TTC549 (cell line): ENCODE results near the gene PPDPF.

Source experiments
- FAIRE-seq: peaks from 2 replicates; lab custom pipeline; 2012; peaks lifted over from hg19 to GRCh38; lab: Jason Lieb, UNC

PPDPF gene

DNA sequence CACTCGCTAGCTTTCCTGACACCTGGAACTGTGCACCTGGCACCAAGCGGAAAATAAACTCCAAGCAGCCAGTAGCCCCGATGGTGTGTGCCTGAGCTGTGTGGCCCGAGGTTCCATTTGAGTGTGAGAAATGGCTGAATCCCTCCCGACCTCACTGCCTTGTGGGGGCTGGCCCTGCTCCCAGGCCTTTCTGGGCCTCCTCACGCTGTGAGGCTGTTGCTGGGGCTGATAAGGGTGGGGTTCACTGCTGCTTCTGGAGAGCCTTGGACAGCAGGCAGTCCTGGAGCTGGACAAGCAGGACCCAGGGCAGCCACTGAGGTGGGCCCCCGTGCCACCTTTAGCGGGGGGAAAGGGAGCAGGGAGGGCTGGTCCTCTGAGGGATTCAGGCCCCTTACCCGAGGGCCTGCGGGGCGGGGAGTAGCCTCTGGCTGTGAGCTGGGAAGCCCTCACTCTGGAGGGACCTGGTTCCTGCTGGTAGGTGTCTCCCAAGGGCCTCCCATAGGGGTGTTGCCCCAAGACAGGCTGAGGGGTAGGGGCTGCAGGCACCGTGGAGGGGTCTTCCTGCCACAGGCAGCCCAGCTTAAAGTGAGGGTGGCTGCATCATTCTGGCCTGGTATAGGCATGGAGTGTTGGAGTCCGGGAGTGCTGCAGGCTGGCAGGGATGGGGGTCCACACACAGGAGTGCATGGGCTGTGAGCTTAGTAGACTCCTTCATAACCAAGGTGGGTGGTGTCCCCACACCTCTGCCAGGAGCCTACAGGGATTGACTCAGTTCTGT lies 1.7 kb downstream of the PPDPF start:
- no peak for FAIRE-seq

- FAIRE-seq: no peak
Measured at GRCh38 chr20:63522981-63523611, 2.5 kb downstream of the PPDPF start.

GRCh38 chr20:63525185-63525584 lies 4.6 kb downstream of the PPDPF start:
- FAIRE-seq: no peak

DNA sequence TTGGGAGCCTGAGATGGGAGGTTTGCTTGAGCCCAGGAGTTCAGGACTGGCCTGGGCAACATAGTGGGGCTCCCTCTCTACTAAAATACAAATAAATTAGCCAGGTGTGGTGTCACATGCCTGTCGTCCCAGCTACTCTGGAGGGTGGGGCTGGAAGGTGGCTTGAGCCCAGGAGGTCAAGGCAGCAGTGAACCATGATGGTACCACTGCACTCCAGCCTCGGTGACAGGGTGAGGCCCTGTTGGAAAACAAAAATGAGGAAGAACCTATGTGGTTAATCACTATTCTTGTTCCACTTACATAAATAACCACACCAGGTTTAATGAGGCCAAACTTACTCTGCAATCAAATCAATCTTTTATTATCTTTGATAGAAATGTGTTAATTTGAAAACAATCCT lies 5.4 kb downstream of the PPDPF start:
- FAIRE-seq: no peak

- no peak for FAIRE-seq
Measured at GRCh38 chr20:63527184-63527583, 6.6 kb downstream of the PPDPF start.

DNA sequence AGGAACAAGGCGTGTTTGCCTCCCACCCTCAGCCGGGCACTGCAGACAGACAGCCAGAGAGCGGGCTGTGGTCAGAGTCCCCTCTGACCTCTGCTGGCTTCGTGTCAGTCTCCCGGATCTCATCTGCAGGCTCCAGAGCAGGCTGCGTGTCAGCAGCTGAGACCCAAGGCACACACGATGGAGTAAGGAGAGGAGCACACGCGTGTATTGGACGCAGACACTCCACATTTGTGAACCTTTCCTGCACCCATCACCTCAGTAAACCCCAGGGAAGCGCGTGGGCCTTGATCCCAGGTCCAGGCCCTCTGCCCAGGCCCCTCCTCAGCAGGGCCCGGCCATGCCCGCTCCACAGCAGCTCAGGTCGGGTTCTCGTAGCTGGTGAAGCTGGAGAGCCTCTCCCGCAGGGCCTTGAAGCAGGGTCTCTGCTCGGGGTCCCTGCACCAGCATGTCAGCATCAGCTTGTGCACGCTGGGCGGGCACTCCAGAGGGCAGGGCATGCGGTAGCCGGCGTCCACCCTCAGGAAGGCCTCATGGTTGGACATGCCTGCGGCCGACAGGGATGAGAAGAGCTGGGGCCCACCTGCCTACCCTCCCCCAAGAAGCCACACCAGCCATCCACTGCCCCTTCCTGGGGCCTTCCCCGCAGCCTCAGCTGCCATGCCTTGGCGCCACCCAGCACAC lies 8.8 kb downstream of the PPDPF start:
- FAIRE-seq: no peak

- no peak for FAIRE-seq
Measured at GRCh38 chr20:63529861-63530787, 9.6 kb downstream of the PPDPF start.

- no peak for FAIRE-seq
Measured at GRCh38 chr20:63530788-63531160, 10.2 kb downstream of the PPDPF start.

- FAIRE-seq: no peak
Measured at GRCh38 chr20:63531686-63532448, 11.3 kb downstream of the PPDPF start.

GRCh38 chr20:63532449-63532971 lies 11.9 kb downstream of the PPDPF start:
- no peak for FAIRE-seq

DNA sequence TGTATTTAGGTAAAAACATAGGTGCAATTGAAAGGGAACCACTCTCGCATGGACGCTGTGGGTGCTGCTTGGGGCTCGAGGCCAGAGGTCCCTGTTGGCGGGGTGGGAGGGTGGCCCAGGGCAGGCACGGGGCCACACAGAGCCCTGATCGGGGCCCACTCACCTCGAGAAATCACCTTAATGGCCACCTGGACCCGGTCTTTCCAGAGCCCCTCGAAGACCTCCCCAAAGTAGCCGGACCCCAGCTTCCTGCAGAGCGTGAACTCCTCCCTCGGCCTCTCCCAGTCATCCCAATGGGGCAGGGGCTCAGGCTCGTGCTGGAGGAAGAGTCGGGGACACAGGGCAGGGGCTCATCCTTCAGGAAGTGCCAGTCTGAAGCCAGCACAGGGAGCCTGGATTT lies 12.8 kb downstream of the PPDPF start:
- FAIRE-seq: no peak

- FAIRE-seq: no peak
Measured at GRCh38 chr20:63533871-63534393, 13.4 kb downstream of the PPDPF start.

- no peak for FAIRE-seq
Measured at GRCh38 chr20:63534427-63534830, 13.9 kb downstream of the PPDPF start.

DNA sequence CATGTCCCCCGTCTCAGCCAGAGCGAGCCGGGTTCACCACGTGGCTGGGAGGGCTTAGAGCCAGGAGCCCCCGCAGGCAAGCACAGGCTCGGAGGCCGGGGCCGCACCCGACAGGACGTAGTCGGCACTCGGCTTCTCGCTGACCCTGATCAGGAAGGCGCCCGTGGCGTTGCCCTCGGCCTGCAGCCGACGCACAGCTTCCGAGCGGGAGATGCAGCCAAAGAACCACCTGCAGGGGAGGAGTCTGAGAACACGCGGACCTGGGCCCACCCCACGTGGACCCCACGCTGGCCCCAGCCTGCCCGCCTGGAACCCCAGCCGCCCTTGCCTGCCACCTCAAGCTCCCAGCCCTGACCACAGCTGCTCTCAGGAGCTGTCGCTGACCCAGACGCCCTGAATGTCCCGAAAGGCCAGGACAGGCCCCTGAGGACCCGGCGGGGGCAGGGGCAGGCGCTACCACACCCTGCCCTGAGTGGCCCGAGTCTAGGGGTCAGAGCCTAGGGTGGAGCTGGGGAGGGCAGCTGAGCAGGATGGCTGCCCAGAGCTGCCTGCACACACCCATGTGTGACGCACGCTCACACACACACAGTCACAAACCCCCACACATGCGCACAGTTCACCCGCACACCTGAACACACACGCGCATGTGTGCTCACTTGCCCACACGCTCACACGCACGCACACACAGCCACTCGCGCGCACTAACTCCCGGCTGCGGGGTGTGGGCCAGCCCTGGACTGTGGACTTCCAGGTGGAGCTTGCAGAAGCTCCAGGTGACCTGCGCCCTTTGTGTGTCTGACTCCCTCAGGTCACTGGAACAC lies 14.5 kb downstream of the PPDPF start:
- no peak for FAIRE-seq

GRCh38 chr20:63536241-63536977 lies 15.8 kb downstream of the PPDPF start:
- FAIRE-seq: no peak

GRCh38 chr20:63536997-63537524 lies 16.5 kb downstream of the PPDPF start, which contains the start of gene PTK6:
PTK6 (minus strand) TSS chr20:63537376; CDS start chr20:63537314, 62 bp downstream.
- no peak for FAIRE-seq

GRCh38 chr20:63537525-63538203 lies 17.1 kb downstream of the PPDPF start:
- no peak for FAIRE-seq
